GM21786 (cell line): ENCODE results near the gene HS1BP3.
A peak's percentile ranks its signal among the peaks of the same experiment; 100 is the strongest.

Source experiments
- ATAC-seq: cut with Tn5 transposase; IDR thresholded peaks from one replicate; pipeline ENCODE4 v1.9.1; 2021; ENCODE audit not compliant: unreplicated experiment

Gene HS1BP3

DNA sequence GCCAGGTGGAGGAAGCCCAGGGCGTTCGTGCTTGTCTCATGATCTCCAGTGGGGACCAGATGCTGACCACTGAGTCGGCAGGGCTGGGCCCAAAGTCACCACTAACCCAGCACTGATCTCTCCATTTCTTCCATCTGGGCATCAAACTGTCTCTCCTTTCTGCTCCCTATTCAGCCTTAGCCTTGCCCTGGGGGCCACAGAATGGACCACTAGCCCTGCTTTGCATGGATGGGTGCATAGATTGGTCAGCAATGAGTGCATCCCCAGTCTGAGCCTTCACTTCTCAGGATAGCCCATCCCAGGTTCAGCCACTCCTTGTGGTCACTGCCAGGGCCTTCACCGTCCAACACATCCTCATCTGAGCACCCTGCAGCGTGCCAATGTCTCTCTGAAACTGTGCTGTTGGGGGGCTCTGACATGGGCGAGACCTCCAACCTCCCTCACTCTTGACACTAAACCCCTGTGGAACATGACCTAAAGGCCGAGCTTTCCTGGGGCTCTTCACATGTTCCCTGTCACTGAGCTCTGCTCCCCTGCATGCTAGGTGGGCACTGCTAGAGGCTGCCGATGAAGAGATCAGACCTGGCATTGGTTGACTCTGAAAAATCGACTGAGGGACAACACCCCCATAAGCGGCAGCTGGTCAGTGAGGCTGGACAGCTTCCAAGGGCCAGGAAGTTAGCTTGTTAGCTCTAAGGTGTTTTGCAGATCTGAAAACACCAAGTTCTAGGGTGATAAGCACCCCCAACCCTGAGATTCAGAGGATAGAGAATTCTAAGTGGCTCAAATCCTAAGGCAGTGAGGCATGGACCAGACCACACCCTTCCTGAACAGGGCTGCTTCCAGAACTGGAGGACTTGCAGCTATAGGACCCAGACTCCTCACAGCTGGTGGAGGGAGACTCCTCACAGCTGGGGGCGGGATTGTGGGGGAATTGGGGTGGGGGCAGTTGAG is 61.7 kb downstream of the HS1BP3 start:
- no peak for ATAC-seq

GRCh38 chr2:20585710-20586594 is 64.9 kb downstream of the HS1BP3 start:
- no peak for ATAC-seq

- no peak for ATAC-seq
Observed at GRCh38 chr2:20585359-20585709, 65.6 kb downstream of the HS1BP3 start.

- no peak for ATAC-seq
Observed at GRCh38 chr2:20584399-20585358, 66.2 kb downstream of the HS1BP3 start.

- ATAC-seq: no peak
Observed at GRCh38 chr2:20584045-20584398, 66.9 kb downstream of the HS1BP3 start.

DNA sequence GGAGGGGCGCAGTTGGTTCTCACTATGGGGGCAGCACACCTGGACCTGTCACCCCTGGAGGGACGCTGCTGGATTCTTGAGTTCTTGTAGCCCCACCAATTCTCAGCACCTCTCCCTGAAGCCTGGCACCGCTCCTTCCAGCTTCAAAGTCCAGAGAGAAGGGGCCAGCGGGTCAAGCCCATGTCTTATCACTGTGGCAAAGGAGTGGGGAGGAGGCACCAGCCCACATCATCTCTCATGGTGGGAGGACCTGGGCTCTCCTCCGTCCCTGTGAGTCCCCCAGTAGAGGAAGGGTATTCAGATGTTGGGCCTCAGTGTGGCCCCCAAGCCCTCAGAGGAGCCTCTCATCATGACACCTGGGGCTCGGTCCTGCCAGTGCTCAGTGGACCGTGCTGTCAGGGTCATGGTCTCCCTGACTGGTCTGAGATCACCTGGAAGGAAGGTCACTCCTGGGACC is 67.4 kb downstream of the HS1BP3 start:
- no peak for ATAC-seq

DNA sequence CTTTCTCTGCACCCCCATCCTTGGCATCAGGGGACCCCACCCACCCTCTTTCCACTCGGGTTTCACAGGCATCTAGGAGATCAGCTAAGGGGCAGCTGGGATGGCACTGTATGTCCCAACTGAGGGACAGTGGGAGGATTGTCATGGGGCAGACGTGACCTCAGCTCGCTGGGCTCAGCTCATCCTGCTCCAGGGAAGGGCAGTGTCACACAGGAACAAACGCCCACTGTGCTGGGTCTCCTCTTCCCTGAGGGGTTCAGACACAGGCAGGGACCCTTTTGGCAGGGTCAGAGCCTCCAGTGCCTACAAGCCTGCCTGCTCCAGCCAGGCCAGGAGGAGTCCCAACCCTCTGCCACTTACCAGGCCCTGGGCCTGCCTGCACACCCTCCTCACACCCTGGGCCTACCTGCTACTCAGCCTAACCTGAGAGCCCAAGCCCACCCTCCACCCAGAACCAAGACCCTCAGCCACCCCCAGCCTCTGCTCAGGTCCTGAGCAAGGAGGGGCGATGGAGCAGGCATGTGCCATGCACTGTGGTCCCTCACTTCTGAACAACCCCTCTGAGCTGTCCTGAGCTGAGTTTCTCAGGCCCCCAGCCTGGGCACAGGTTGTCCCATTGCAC is 68.2 kb downstream of the HS1BP3 start:
- ATAC-seq: no peak

DNA sequence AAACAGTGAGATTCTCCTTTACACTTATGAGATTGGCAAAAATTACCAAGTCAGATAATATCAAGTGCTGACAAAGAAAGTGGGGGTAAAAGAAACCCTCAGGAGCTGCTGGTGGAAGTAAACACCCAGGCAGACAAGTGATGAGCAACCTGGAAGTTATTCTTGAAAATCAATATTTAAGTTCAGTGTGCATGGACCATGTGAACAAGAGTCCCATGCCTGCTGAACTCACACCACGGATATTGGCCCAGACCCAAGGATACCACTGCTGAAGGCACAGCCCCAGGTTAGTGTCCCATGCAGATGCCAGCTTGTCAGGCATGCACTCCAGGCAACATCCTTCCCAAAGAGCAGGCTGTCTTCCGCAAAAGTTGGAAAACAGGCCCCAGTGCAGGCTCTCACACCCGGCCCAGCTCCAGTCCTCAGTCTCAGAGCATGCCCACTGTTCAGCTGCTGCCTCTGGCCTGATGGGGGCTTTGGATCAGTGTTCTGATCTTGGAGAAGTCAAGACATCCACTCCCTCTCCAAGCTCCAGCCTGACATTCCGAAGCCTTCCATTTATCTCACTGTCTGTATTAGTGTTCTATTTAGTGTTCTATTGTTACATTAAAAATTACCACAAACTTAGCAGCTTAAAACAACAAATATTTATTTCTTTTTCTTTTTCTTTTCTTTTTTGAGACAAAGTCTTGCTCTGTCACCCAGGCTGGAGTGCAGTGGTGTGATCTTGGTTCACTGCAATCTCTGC is 70.0 kb downstream of the HS1BP3 start:
- no peak for ATAC-seq

- no peak for ATAC-seq
Observed at GRCh38 chr2:20579866-20580265, 71.0 kb downstream of the HS1BP3 start.

DNA sequence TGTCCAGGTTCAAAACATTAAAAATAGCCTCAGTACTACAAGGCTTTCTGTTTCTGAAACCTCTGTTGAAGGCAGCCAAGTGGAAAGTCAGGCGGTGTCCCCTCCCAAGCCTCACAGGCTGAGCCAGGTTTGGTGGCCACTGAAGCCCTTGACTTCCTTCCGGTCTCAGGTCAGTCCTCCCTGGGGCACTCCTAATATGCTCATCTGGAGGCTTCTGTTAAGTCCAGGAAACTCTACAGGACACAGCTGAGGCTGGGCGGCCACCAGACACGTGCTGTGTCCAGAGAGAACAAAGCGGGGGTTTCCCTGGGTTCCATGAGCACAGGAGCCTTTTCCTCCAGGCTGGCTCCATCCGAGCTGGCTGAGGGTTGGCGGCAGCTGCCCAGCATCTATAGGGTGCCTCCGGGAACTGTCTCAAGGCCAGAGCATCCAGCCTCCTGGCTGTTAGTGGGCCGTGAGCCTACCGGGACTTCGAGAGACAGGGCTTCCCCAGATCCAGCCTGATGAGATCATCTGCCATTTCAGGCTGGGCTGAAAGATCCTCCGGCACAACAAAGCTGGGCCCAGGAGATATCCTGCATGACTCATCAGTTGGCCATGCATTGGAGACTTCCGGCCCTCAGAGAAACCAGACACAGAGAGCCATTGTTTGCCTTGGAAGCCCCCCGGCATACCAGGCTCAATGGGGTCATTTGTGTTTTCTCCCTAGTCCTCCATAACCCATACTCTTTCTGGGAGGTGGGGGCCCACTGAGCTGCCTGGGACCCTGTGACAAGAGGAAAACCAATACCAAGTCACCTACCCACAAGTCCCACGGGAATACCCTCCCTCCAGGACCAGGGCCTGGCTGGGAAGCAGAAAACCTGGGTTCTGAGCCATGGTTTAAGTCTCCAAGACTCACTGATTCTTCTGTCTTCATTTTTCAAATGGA is 71.7 kb downstream of the HS1BP3 start:
- ATAC-seq: peak; percentile 83

- ATAC-seq: no peak
Observed at GRCh38 chr2:20578266-20578894, 72.5 kb downstream of the HS1BP3 start.

- ATAC-seq: no peak
Observed at GRCh38 chr2:20577495-20578235, 73.2 kb downstream of the HS1BP3 start.

DNA sequence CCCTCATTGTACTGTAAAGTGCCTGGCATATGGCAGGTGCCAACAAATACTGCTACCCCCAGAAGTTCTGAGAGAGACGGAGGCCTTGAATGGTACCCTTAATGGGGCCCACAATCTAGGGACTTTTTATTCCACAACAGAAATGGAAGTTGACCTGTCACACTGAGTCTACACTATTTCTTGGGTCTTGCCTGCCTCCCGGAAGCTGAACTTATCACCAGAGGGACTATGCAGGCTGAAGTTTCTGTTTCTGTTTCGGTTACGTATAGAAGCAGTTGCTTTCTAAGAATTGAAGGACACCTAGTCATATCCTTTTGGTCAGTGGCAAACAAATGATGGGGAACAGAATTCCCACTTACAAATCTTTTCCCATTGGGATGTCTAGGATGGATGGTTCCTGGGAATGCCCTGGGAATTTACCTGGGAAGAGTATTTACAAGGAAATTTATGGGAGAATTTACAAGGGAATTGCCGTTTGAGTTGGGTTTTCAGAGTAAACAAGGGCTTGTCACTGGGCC is 74.2 kb downstream of the HS1BP3 start:
- ATAC-seq: peak; percentile 66

GRCh38 chr2:20575935-20576597 is 74.8 kb downstream of the HS1BP3 start:
- no peak for ATAC-seq

- no peak for ATAC-seq
Observed at GRCh38 chr2:20575414-20575813, 75.5 kb downstream of the HS1BP3 start.

- no peak for ATAC-seq
Observed at GRCh38 chr2:20574930-20575329, 76.0 kb downstream of the HS1BP3 start.
